HepG2 (cell line): ENCODE data around the gene DOK4. TPM values are rescaled to one million over a fixed set of nuclear protein-coding genes. Genes with fewer than 3 reads are reported as not detected.

Experiments
- ATAC-seq: fragments of 200-7000 bp; cut with Tn5 transposase; 3 replicates; pipeline ENCODE4 v1.9.1; 2020; ENCODE audit warnings: mild to moderate bottlenecking, moderate library complexity
- BruUV-seq: library from RNA; stranded (reverse); fragments of 400-500 nt; replicated peaks from 2 replicates; lab custom pipeline; 2021; lab: Mats Ljungman, UMichigan
- CTCF ChIA-PET: fragments of 300-600 bp; formaldehyde crosslinking; extraction: SDS; loops from one replicate; lab custom pipeline; 2021; ENCODE audit warnings: low total read pairs, inconsistent platforms, low intra/inter-chr PET ratio; lab: Yijun Ruan, JAX
- POLR2A ChIA-PET: fragments of 350-600 bp; sonication (Branson Sonifier 250); formaldehyde crosslinking; loops from one replicate; lab custom pipeline; 2020; ENCODE audit warnings: antibody characterized with exemption, inconsistent platforms; lab: Yijun Ruan, JAX
- DNase-seq: peaks from one replicate; pipeline ENCODE4 v3.0.0-alpha.2; 2015; ENCODE audit warnings: low spot score
- FAIRE-seq: peaks from 3 replicates; lab custom pipeline; 2011; peaks lifted over from hg19 to GRCh38; lab: Jason Lieb, UNC
- H2AFZ ChIP-seq: one replicate; pipeline ENCODE4 v1.6.1; 2011; ENCODE audit warnings: low read length, inconsistent platforms
- H3K27ac ChIP-seq: fragments of 300-600 bp; 3 replicates; pipeline ENCODE4 v1.8.0; 2011; ENCODE audit warnings: mixed run types, mild to moderate bottlenecking, mixed read lengths, low read length, inconsistent platforms; ENCODE audit not compliant: insufficient read depth; ENCODE audit errors: extremely low read length
- H3K27me3 ChIP-seq, 2 experiments: fragments of 200-600 bp in 1 of 2; 2 replicates in 1 of 2; 3 replicates in 1 of 2; pipeline versions ENCODE4 v1.6.0 to v1.8.0; 2011; ENCODE audit warnings: low read length in 2 of 2, mild to moderate bottlenecking in 2 of 2, moderate library complexity in 2 of 2, inconsistent platforms in 1 of 2; ENCODE audit not compliant: insufficient read depth in 2 of 2, control insufficient read depth in 1 of 2
- H3K36me3 ChIP-seq, 2 experiments: fragments of 200-600 bp in 1 of 2; replicated peaks in 1 of 2; 2 replicates in 1 of 2; 3 replicates in 1 of 2; pipeline versions ENCODE4 v1.5.1 to v1.8.0; 2011; ENCODE audit warnings: low read length in 2 of 2, inconsistent platforms in 1 of 2; ENCODE audit not compliant: insufficient read depth in 2 of 2, control insufficient read depth in 1 of 2
- H3K4me1 ChIP-seq: 2 replicates; pipeline ENCODE4 v1.5.1; 2012; ENCODE audit warnings: low read length, inconsistent platforms; ENCODE audit not compliant: insufficient read depth
- H3K4me2 ChIP-seq: 2 replicates; pipeline ENCODE4 v1.6.0; 2011; ENCODE audit warnings: low read depth, low read length, inconsistent platforms
- H3K4me3 ChIP-seq, 3 experiments: fragments of 200-600 bp in 1 of 3; sonication (generic), shearing (Covaris generic) in 1 of 3; replicated peaks in 1 of 3; 2 replicates each; pipeline ENCODE4 v1.5.1; 2011 to 2016; ENCODE audit warnings: low read length in 3 of 3, inconsistent platforms in 2 of 3, low read depth in 2 of 3, mild to moderate bottlenecking in 2 of 3, control low read depth in 1 of 3, mixed read lengths in 1 of 3; ENCODE audit not compliant: insufficient read depth in 1 of 3
- H3K79me2 ChIP-seq: one replicate; pipeline ENCODE4 v1.6.1; 2011; ENCODE audit warnings: low read length, inconsistent platforms; ENCODE audit not compliant: insufficient read depth
- H3K9ac ChIP-seq: 2 replicates; pipeline ENCODE4 v1.6.0; 2011; ENCODE audit warnings: mild to moderate bottlenecking, low read depth, low read length, inconsistent platforms; ENCODE audit not compliant: insufficient read depth
- H3K9me3 ChIP-seq: 2 replicates; pipeline ENCODE4 v1.5.1; 2012; ENCODE audit warnings: mild to moderate bottlenecking, low read length
- H4K20me1 ChIP-seq: 2 replicates; pipeline ENCODE4 v1.6.0; 2011; ENCODE audit warnings: inconsistent platforms, mild to moderate bottlenecking, low read length, moderate library complexity; ENCODE audit not compliant: insufficient read depth
- DBP ChIP-seq: sonication (generic); formaldehyde crosslinking; IDR thresholded peaks from 2 replicates; pipeline ENCODE4 v1.4.0; 2020; ENCODE audit warnings: missing genetic modification reagents; ENCODE audit errors: not compliant biosample characterization
- STAT5B ChIP-seq: sonication (generic); formaldehyde crosslinking; IDR thresholded peaks from 2 replicates; pipeline ENCODE4 v1.4.0; 2020; ENCODE audit warnings: missing genetic modification reagents
- WGBS: methylation state at CpG from one replicate; pipeline ENCODE4 v1.1.6; 2017; ENCODE audit warnings: low lambda C conversion rate; 5-methylcytosine and 5-hydroxymethylcytosine counted together
- in situ Hi-C: cut with HindIII; loops from 2 replicates; pipeline ENCODE4 v1.10.0; 2017; ENCODE audit warnings: low pct_unique_long_range_greater_than_20kb; ENCODE audit not compliant: extremely low pct_ligation_motif_present
- intact Hi-C: fragments of 100-400 bp; cut with micrococcal nuclease; formaldehyde crosslinking; loops from one replicate; pipeline ENCODE4 v1.10.0; 2022; ENCODE audit not compliant: unreplicated experiment
- polyA plus RNA-seq, 8 experiments: library from polyadenylated mRNA; depleted of rRNA in 3 of 8; stranded (reverse) in 7 of 8; unstranded in 1 of 8; fragments of >200 nt; fragmentation: Illumina TruSeq in 4 of 8; extraction: Trizol in 4 of 8; gene quantifications; 2 replicates each; pipeline versions ENCODE4 v1.2.1 to v1.2.3, GENCODE V29; 2011 to 2016; ENCODE audit warnings: low read depth in 4 of 8, missing spikeins in 1 of 8, mixed read lengths in 1 of 8; ENCODE audit not compliant: insufficient read depth in 1 of 8
- total RNA-seq, 5 experiments: library from RNA; depleted of rRNA; stranded (reverse); fragments of >200 nt; fragmentation: Illumina TruSeq; extraction: Trizol; gene quantifications; 2 replicates each; pipeline ENCODE4 v1.2.3, GENCODE V29; 2016; ENCODE audit warnings: low read depth in 1 of 5
- TF ChIP-seq, protein P1 (sequence below): sonication (generic); formaldehyde crosslinking; IDR thresholded peaks from 2 replicates; pipeline ENCODE4 v1.9.0; 2021; ENCODE audit warnings: missing genetic modification reagents, borderline replicate concordance
- TF ChIP-seq, protein P2 (sequence below): sonication (generic); formaldehyde crosslinking; IDR thresholded peaks from 2 replicates; pipeline ENCODE4 v1.5.1; 2020; ENCODE audit warnings: mild to moderate bottlenecking, missing genetic modification reagents
- TF ChIP-seq, protein P3 (sequence below): sonication (generic); formaldehyde crosslinking; IDR thresholded peaks from 2 replicates; pipeline ENCODE4 v1.5.0; 2020; ENCODE audit warnings: missing genetic modification reagents
- TF ChIP-seq, protein P4 (sequence below): sonication (generic); formaldehyde crosslinking; IDR thresholded peaks from 2 replicates; pipeline ENCODE4 v1.4.0; 2020; ENCODE audit warnings: missing genetic modification reagents

Gene DOK4
- total and polyA plus RNA-seq, 2 of the 13 experiments (the other 11 are each of a cell fraction or from before 2014, with no cell fraction given), result 52.7 to 70.0 TPM

- TF ChIP-seq, protein P1, sequence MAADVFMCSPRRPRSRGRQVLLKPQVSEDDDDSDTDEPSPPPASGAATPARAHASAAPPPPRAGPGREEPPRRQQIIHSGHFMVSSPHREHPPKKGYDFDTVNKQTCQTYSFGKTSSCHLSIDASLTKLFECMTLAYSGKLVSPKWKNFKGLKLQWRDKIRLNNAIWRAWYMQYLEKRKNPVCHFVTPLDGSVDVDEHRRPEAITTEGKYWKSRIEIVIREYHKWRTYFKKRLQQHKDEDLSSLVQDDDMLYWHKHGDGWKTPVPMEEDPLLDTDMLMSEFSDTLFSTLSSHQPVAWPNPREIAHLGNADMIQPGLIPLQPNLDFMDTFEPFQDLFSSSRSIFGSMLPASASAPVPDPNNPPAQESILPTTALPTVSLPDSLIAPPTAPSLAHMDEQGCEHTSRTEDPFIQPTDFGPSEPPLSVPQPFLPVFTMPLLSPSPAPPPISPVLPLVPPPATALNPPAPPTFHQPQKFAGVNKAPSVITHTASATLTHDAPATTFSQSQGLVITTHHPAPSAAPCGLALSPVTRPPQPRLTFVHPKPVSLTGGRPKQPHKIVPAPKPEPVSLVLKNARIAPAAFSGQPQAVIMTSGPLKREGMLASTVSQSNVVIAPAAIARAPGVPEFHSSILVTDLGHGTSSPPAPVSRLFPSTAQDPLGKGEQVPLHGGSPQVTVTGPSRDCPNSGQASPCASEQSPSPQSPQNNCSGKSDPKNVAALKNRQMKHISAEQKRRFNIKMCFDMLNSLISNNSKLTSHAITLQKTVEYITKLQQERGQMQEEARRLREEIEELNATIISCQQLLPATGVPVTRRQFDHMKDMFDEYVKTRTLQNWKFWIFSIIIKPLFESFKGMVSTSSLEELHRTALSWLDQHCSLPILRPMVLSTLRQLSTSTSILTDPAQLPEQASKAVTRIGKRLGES (CRISPR knock-in tag), result no peak
Observed at GRCh38 chr16:57530104-57530521, 43.8 kb upstream of the DOK4 start (continued).

DNA sequence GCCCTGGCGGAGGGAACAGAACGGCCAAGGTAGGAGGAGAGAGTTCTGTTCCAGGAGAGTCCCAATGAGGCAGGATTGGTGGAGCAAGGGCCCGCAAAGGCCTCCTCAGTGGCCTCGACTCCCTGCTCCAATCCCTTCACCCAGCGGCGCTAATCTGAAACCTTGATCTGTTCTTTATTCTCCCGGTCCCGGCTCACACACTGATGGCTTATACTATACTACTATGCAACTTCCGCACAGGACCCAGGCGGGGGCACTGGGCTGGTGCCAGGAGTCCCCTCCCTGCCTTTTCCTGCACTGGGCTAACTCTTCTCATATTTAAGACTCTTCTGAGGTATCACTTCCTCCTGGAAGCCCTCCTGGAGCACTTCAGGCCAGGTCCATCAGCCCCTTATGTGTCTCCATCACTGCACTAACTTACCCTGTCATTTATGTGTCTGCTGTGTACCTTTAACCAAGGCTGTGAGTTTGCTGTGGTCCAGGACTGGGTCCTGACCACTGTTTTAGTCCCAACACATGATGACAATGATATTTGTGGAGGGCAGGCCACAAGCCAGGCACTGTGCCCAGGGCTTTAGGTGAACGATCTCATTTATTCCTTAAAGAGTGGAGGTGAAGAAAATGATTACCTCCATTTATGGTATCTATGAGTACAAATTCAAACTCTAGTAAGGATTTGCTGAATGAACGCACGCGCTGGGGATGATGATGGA lies 43.3 kb upstream of the DOK4 start:
- Histone ChIP-seq H3K4me1 (peaks cover 62% of the 10 kb centered on the region), H3K9me3 (no peaks in the 10 kb centered on the region), H3K9ac (no peak overlapping the region), H3K4me2 (0 out of 2 replicates have a peak overlapping the region, but pooled peaks have one; percentile 9), H2AFZ (no peak overlapping the region), H3K4me3 (no peak overlapping the region), H4K20me1 (no peaks in the 10 kb centered on the region), H3K27ac (no peak overlapping the region), H3K79me2 (no peaks in the 10 kb centered on the region), H3K36me3 (no peaks in the 10 kb centered on the region), H3K27me3 (no peaks in the 10 kb centered on the region)
- BruUV-seq, result no TSS peak
- CTCF ChIA-PET, result no interaction called here
- 70% methylated on average over 14 of the region's 14 CpGs for WGBS
- no peak for ATAC-seq
- POLR2A ChIA-PET, result interaction anchor here (1.0 kb wide), 1 partner anchor 82 kb away, joined by 3 read pairs; the partner anchor contains the start of genes CIAPIN1 and COQ9
- FAIRE-seq, result no peak
- no peak for DNase-seq
- in situ Hi-C loops (no loop called here), intact Hi-C loops (no loop called here)
- TF ChIP-seq DBP (CRISPR knock-in tag) (no peak), STAT5B (no peak)
- TF ChIP-seq, protein P2, sequence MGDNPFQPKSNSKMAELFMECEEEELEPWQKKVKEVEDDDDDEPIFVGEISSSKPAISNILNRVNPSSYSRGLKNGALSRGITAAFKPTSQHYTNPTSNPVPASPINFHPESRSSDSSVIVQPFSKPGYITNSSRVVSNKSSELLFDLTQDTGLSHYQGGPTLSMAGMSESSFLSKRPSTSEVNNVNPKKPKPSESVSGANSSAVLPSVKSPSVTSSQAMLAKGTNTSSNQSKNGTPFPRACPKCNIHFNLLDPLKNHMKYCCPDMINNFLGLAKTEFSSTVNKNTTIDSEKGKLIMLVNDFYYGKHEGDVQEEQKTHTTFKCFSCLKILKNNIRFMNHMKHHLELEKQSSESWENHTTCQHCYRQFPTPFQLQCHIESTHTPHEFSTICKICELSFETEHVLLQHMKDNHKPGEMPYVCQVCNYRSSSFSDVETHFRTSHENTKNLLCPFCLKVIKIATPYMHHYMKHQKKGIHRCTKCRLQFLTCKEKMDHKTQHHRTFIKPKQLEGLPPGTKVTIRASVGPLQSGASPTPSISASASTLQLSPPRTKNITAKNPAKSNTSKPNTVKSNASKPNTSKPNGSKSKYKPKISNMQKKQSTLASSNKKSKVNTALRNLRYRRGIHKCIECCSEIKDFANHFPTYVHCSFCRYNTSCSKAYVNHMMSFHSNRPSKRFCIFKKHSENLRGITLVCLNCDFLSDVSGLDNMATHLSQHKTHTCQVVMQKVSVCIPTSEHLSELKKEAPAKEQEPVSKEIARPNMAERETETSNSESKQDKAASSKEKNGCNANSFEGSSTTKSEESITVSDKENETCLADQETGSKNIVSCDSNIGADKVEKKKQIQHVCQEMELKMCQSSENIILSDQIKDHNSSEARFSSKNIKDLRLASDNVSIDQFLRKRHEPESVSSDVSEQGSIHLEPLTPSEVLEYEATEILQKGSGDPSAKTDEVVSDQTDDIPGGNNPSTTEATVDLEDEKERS, result no peak
- TF ChIP-seq, protein P3, sequence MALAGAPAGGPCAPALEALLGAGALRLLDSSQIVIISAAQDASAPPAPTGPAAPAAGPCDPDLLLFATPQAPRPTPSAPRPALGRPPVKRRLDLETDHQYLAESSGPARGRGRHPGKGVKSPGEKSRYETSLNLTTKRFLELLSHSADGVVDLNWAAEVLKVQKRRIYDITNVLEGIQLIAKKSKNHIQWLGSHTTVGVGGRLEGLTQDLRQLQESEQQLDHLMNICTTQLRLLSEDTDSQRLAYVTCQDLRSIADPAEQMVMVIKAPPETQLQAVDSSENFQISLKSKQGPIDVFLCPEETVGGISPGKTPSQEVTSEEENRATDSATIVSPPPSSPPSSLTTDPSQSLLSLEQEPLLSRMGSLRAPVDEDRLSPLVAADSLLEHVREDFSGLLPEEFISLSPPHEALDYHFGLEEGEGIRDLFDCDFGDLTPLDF, result no peak
- TF ChIP-seq, protein P4, sequence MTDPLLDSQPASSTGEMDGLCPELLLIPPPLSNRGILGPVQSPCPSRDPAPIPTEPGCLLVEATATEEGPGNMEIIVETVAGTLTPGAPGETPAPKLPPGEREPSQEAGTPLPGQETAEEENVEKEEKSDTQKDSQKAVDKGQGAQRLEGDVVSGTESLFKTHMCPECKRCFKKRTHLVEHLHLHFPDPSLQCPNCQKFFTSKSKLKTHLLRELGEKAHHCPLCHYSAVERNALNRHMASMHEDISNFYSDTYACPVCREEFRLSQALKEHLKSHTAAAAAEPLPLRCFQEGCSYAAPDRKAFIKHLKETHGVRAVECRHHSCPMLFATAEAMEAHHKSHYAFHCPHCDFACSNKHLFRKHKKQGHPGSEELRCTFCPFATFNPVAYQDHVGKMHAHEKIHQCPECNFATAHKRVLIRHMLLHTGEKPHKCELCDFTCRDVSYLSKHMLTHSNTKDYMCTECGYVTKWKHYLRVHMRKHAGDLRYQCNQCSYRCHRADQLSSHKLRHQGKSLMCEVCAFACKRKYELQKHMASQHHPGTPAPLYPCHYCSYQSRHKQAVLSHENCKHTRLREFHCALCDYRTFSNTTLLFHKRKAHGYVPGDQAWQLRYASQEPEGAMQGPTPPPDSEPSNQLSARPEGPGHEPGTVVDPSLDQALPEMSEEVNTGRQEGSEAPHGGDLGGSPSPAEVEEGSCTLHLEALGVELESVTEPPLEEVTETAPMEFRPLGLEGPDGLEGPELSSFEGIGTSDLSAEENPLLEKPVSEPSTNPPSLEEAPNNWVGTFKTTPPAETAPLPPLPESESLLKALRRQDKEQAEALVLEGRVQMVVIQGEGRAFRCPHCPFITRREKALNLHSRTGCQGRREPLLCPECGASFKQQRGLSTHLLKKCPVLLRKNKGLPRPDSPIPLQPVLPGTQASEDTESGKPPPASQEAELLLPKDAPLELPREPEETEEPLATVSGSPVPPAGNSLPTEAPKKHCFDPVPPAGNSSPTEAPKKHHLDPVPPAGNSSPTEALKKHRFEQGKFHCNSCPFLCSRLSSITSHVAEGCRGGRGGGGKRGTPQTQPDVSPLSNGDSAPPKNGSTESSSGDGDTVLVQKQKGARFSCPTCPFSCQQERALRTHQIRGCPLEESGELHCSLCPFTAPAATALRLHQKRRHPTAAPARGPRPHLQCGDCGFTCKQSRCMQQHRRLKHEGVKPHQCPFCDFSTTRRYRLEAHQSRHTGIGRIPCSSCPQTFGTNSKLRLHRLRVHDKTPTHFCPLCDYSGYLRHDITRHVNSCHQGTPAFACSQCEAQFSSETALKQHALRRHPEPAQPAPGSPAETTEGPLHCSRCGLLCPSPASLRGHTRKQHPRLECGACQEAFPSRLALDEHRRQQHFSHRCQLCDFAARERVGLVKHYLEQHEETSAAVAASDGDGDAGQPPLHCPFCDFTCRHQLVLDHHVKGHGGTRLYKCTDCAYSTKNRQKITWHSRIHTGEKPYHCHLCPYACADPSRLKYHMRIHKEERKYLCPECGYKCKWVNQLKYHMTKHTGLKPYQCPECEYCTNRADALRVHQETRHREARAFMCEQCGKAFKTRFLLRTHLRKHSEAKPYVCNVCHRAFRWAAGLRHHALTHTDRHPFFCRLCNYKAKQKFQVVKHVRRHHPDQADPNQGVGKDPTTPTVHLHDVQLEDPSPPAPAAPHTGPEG, result no peak
